HG03103 (cell line): ENCODE measurements around the gene B9D2.
A peak's percentile ranks its signal among the peaks of the same experiment; 100 is the strongest.
"Not testable (repeated sequence)": the region's sequence is repeated elsewhere in the genome, so short reads cannot be mapped to it uniquely, and the experiment has no call there.

Source experiments
- ATAC-seq: cut with Tn5 transposase; IDR thresholded peaks from one replicate; pipeline ENCODE4 v1.9.1; 2021; ENCODE audit warnings: low read depth; ENCODE audit not compliant: unreplicated experiment

Gene B9D2

GRCh38 chr19:41356984-41357739, 6.8 kb downstream of the B9D2 start:
- no peak for ATAC-seq

GRCh38 chr19:41355802-41356201, 8.1 kb downstream of the B9D2 start:
- ATAC-seq, result no peak

GRCh38 chr19:41355035-41355434, 8.9 kb downstream of the B9D2 start:
- no peak for ATAC-seq

GRCh38 chr19:41354343-41354953, 9.5 kb downstream of the B9D2 start:
- no peak for ATAC-seq

GRCh38 chr19:41353466-41354342, 10.2 kb downstream of the B9D2 start, which contains the start of gene TGFB1:
Gene TGFB1 (minus strand): TSS chr19:41353922. CDS start chr19:41353044, 878 bp downstream.
- ATAC-seq, result peak; percentile 31

GRCh38 chr19:41352609-41353465, 11.1 kb downstream of the B9D2 start:
- ATAC-seq, result no peak

- ATAC-seq, result no peak
These were observed 11.7 kb downstream of the B9D2 start for GRCh38 chr19:41352279-41352608.

GRCh38 chr19:41351339-41352245, 12.4 kb downstream of the B9D2 start:
- no peak for ATAC-seq

GRCh38 chr19:41350735-41351338, 13.1 kb downstream of the B9D2 start:
- ATAC-seq, result no peak

GRCh38 chr19:41346916-41347315, 17.0 kb downstream of the B9D2 start:
- not testable (repeated sequence) for ATAC-seq

GRCh38 chr19:41344162-41344561, 19.8 kb downstream of the B9D2 start:
- ATAC-seq, result no peak

- no peak for ATAC-seq
These were observed 22.1 kb downstream of the B9D2 start for GRCh38 chr19:41341669-41342490.

- ATAC-seq, result no peak
These were observed 24.0 kb downstream of the B9D2 start for GRCh38 chr19:41339936-41340335.

GRCh38 chr19:41335467-41335866, 28.5 kb downstream of the B9D2 start:
- ATAC-seq, result no peak

GRCh38 chr19:41334793-41335192, 29.2 kb downstream of the B9D2 start:
- no peak for ATAC-seq

GRCh38 chr19:41332468-41332867, 31.5 kb downstream of the B9D2 start:
- no peak for ATAC-seq

- no peak for ATAC-seq
These were observed 31.9 kb downstream of the B9D2 start for GRCh38 chr19:41332000-41332399.
